HL-60/S4 (cell line): ENCODE results near the gene MLIP.
"Not testable (repeated sequence)": the region's sequence is repeated elsewhere in the genome, so short reads cannot be mapped to it uniquely, and the experiment has no call there.

ENCODE experiments used
- in situ Hi-C: fragments of 300-500 bp; cut with MboI; formaldehyde crosslinking; loops from 2 replicates; pipeline ENCODE4 v1.14.3; 2022; ENCODE audit warnings: low sequenced_read_pairs

Gene MLIP

GRCh38 chr6:54140811-54141210 lies 29.6 kb downstream of the MLIP start:
- in situ Hi-C loops, result no loop called here

- in situ Hi-C loops, result no loop called here
Measured at GRCh38 chr6:54142889-54143519, 31.8 kb downstream of the MLIP start.

GRCh38 chr6:54151861-54152260 lies 40.6 kb downstream of the MLIP start:
- in situ Hi-C loops, result no loop called here

- in situ Hi-C loops, result no loop called here
Measured at GRCh38 chr6:54156650-54157250, 45.5 kb downstream of the MLIP start.

- in situ Hi-C loops, result no loop called here
Measured at GRCh38 chr6:54157405-54157804, 46.2 kb downstream of the MLIP start.

GRCh38 chr6:54173089-54173488 lies 61.8 kb downstream of the MLIP start:
- in situ Hi-C loops, result no loop called here

- in situ Hi-C loops, result no loop called here
Measured at GRCh38 chr6:54179152-54179551, 67.9 kb downstream of the MLIP start.

GRCh38 chr6:54183616-54184015 lies 72.4 kb downstream of the MLIP start:
- in situ Hi-C loops, result no loop called here

GRCh38 chr6:54185885-54186284 lies 74.6 kb downstream of the MLIP start:
- in situ Hi-C loops, result no loop called here

GRCh38 chr6:54188846-54189245 lies 77.6 kb downstream of the MLIP start:
- in situ Hi-C loops, result no loop called here

GRCh38 chr6:54191461-54191860 lies 80.2 kb downstream of the MLIP start:
- in situ Hi-C loops, result no loop called here

- in situ Hi-C loops, result no loop called here
Measured at GRCh38 chr6:54192993-54193392, 81.8 kb downstream of the MLIP start.

GRCh38 chr6:54193560-54193959 lies 82.3 kb downstream of the MLIP start:
- in situ Hi-C loops, result no loop called here

GRCh38 chr6:54194067-54194466 lies 82.8 kb downstream of the MLIP start:
- in situ Hi-C loops, result no loop called here

GRCh38 chr6:54195637-54196036 lies 84.4 kb downstream of the MLIP start:
- in situ Hi-C loops, result no loop called here

- in situ Hi-C loops, result no loop called here
Measured at GRCh38 chr6:54196905-54197304, 85.7 kb downstream of the MLIP start.

- in situ Hi-C loops, result no loop called here
Measured at GRCh38 chr6:54198134-54198533, 86.9 kb downstream of the MLIP start.

- in situ Hi-C loops, result not testable (repeated sequence)
Measured at GRCh38 chr6:54203474-54204035, 92.3 kb downstream of the MLIP start.

- in situ Hi-C loops, result no loop called here
Measured at GRCh38 chr6:54204921-54205591, 93.8 kb downstream of the MLIP start.

GRCh38 chr6:54206510-54206909 lies 95.3 kb downstream of the MLIP start:
- in situ Hi-C loops, result no loop called here

- in situ Hi-C loops, result not testable (repeated sequence)
Measured at GRCh38 chr6:54209983-54210382, 98.7 kb downstream of the MLIP start.

GRCh38 chr6:54214286-54214685 lies 103.0 kb downstream of the MLIP start:
- in situ Hi-C loops, result no loop called here
